HepG2 (cell line): ENCODE results near the gene EIF5A. TPM values are rescaled to one million over a fixed set of nuclear protein-coding genes. Genes with fewer than 3 reads are reported as not detected.

Experiments used
- ATAC-seq: fragments of 200-7000 bp; cut with Tn5 transposase; 3 replicates; pipeline ENCODE4 v1.9.1; 2020; ENCODE audit warnings: mild to moderate bottlenecking, moderate library complexity
- BruUV-seq: library from RNA; stranded (reverse); fragments of 400-500 nt; replicated peaks from 2 replicates; lab custom pipeline; 2021; lab: Mats Ljungman, UMichigan
- CTCF ChIA-PET: fragments of 300-600 bp; formaldehyde crosslinking; extraction: SDS; loops from one replicate; lab custom pipeline; 2021; ENCODE audit warnings: low total read pairs, inconsistent platforms, low intra/inter-chr PET ratio; lab: Yijun Ruan, JAX
- POLR2A ChIA-PET: fragments of 350-600 bp; sonication (Branson Sonifier 250); formaldehyde crosslinking; loops from one replicate; lab custom pipeline; 2020; ENCODE audit warnings: antibody characterized with exemption, inconsistent platforms; lab: Yijun Ruan, JAX
- DNase-seq: peaks from one replicate; pipeline ENCODE4 v3.0.0-alpha.2; 2015; ENCODE audit warnings: low spot score
- FAIRE-seq: peaks from 3 replicates; lab custom pipeline; 2011; peaks lifted over from hg19 to GRCh38; lab: Jason Lieb, UNC
- H2AFZ ChIP-seq: one replicate; pipeline ENCODE4 v1.6.1; 2011; ENCODE audit warnings: low read length, inconsistent platforms
- H3K27ac ChIP-seq: fragments of 300-600 bp; 3 replicates; pipeline ENCODE4 v1.8.0; 2011; ENCODE audit warnings: mixed run types, mild to moderate bottlenecking, mixed read lengths, low read length, inconsistent platforms; ENCODE audit not compliant: insufficient read depth; ENCODE audit errors: extremely low read length
- H3K27me3 ChIP-seq, 2 experiments: fragments of 200-600 bp in 1 of 2; 2 replicates in 1 of 2; 3 replicates in 1 of 2; pipeline versions ENCODE4 v1.6.0 to v1.8.0; 2011; ENCODE audit warnings: low read length in 2 of 2, mild to moderate bottlenecking in 2 of 2, moderate library complexity in 2 of 2, inconsistent platforms in 1 of 2; ENCODE audit not compliant: insufficient read depth in 2 of 2, control insufficient read depth in 1 of 2
- H3K36me3 ChIP-seq, 2 experiments: fragments of 200-600 bp in 1 of 2; replicated peaks in 1 of 2; 2 replicates in 1 of 2; 3 replicates in 1 of 2; pipeline versions ENCODE4 v1.5.1 to v1.8.0; 2011; ENCODE audit warnings: low read length in 2 of 2, inconsistent platforms in 1 of 2; ENCODE audit not compliant: insufficient read depth in 2 of 2, control insufficient read depth in 1 of 2
- H3K4me1 ChIP-seq: 2 replicates; pipeline ENCODE4 v1.5.1; 2012; ENCODE audit warnings: low read length, inconsistent platforms; ENCODE audit not compliant: insufficient read depth
- H3K4me2 ChIP-seq: 2 replicates; pipeline ENCODE4 v1.6.0; 2011; ENCODE audit warnings: low read depth, low read length, inconsistent platforms
- H3K4me3 ChIP-seq, 3 experiments: fragments of 200-600 bp in 1 of 3; sonication (generic), shearing (Covaris generic) in 1 of 3; replicated peaks in 1 of 3; 2 replicates each; pipeline ENCODE4 v1.5.1; 2011 to 2016; ENCODE audit warnings: low read length in 3 of 3, inconsistent platforms in 2 of 3, low read depth in 2 of 3, mild to moderate bottlenecking in 2 of 3, control low read depth in 1 of 3, mixed read lengths in 1 of 3; ENCODE audit not compliant: insufficient read depth in 1 of 3
- H3K79me2 ChIP-seq: one replicate; pipeline ENCODE4 v1.6.1; 2011; ENCODE audit warnings: low read length, inconsistent platforms; ENCODE audit not compliant: insufficient read depth
- H3K9ac ChIP-seq: 2 replicates; pipeline ENCODE4 v1.6.0; 2011; ENCODE audit warnings: mild to moderate bottlenecking, low read depth, low read length, inconsistent platforms; ENCODE audit not compliant: insufficient read depth
- H3K9me3 ChIP-seq: 2 replicates; pipeline ENCODE4 v1.5.1; 2012; ENCODE audit warnings: mild to moderate bottlenecking, low read length
- H4K20me1 ChIP-seq: 2 replicates; pipeline ENCODE4 v1.6.0; 2011; ENCODE audit warnings: inconsistent platforms, mild to moderate bottlenecking, low read length, moderate library complexity; ENCODE audit not compliant: insufficient read depth
- CREM ChIP-seq, 2 experiments: sonication (generic) in 1 of 2; formaldehyde crosslinking in 1 of 2; IDR thresholded peaks; 2 replicates each; pipeline versions ENCODE4 v1.4.0 to v1.6.1; 2016 to 2020; ENCODE audit warnings: antibody characterized with exemption in 1 of 2, mild to moderate bottlenecking in 1 of 2, missing genetic modification reagents in 1 of 2
- DPF2 ChIP-seq: sonication (generic); formaldehyde crosslinking; IDR thresholded peaks from 2 replicates; pipeline ENCODE4 v1.4.0; 2020; ENCODE audit warnings: mild to moderate bottlenecking, low read depth, missing genetic modification reagents, borderline replicate concordance
- FOXA3 ChIP-seq: IDR thresholded peaks from 2 replicates; pipeline ENCODE4 v1.6.1; 2016; ENCODE audit warnings: missing genetic modification reagents, missing compliant biosample characterization
- GLI4 ChIP-seq: sonication (generic); formaldehyde crosslinking; IDR thresholded peaks from 2 replicates; pipeline ENCODE4 v1.5.1; 2020; ENCODE audit warnings: missing genetic modification reagents, mild to moderate bottlenecking, moderate library complexity, borderline replicate concordance
- KAT7 ChIP-seq: IDR thresholded peaks from 2 replicates; pipeline ENCODE4 v1.6.1; 2018; ENCODE audit warnings: borderline replicate concordance, missing compliant biosample characterization
- MED1 ChIP-seq: sonication (generic); formaldehyde crosslinking; IDR thresholded peaks from 2 replicates; pipeline ENCODE4 v1.4.0; 2020; ENCODE audit warnings: missing genetic modification reagents
- NFKB2 ChIP-seq: sonication (generic); formaldehyde crosslinking; IDR thresholded peaks from 2 replicates; pipeline ENCODE4 v1.4.0; 2020; ENCODE audit warnings: missing genetic modification reagents, borderline replicate concordance
- NKX3-1 ChIP-seq: sonication (generic); formaldehyde crosslinking; IDR thresholded peaks from 2 replicates; pipeline ENCODE4 v1.5.0; 2020; ENCODE audit warnings: missing genetic modification reagents
- RFX1 ChIP-seq: fragments of 450-650 bp; IDR thresholded peaks from 2 replicates; pipeline ENCODE4 v1.6.1; 2017
- SRF ChIP-seq: IDR thresholded peaks from 2 replicates; pipeline ENCODE4 v1.6.1; 2011; ENCODE audit warnings: mild to moderate bottlenecking, low read depth, low read length, moderate library complexity
- U2AF1 ChIP-seq: fragments of 200-400 bp; formaldehyde crosslinking; optimal IDR thresholded peaks from 2 replicates; pipeline ENCODE3; 2017; ENCODE audit warnings: mild to moderate bottlenecking, low read depth, low read length
- ZNF326 ChIP-seq: sonication (generic); formaldehyde crosslinking; IDR thresholded peaks from 2 replicates; pipeline ENCODE4 v1.4.0; 2020; ENCODE audit warnings: missing genetic modification reagents, borderline replicate concordance
- ZNF329 ChIP-seq: sonication (generic); formaldehyde crosslinking; IDR thresholded peaks from 2 replicates; pipeline ENCODE4 v1.9.0; 2021; ENCODE audit warnings: low read depth, mild to moderate bottlenecking, missing genetic modification reagents
- ZNF615 ChIP-seq: sonication (generic); formaldehyde crosslinking; IDR thresholded peaks from 2 replicates; pipeline ENCODE4 v1.5.0; 2020; ENCODE audit warnings: mild to moderate bottlenecking, missing genetic modification reagents, borderline replicate concordance
- ZNF761 ChIP-seq: sonication (generic); formaldehyde crosslinking; conservative IDR thresholded peaks from 2 replicates; pipeline ENCODE4 v1.4.0; 2020; ENCODE audit warnings: mild to moderate bottlenecking, missing genetic modification reagents
- ZNF83 ChIP-seq: sonication (generic); formaldehyde crosslinking; IDR thresholded peaks from 2 replicates; pipeline ENCODE4 v1.4.0; 2020; ENCODE audit warnings: missing genetic modification reagents, mild to moderate bottlenecking, borderline replicate concordance
- WGBS: methylation state at CpG from one replicate; pipeline ENCODE4 v1.1.6; 2017; ENCODE audit warnings: low lambda C conversion rate; 5-methylcytosine and 5-hydroxymethylcytosine counted together
- in situ Hi-C: cut with HindIII; loops from 2 replicates; pipeline ENCODE4 v1.10.0; 2017; ENCODE audit warnings: low pct_unique_long_range_greater_than_20kb; ENCODE audit not compliant: extremely low pct_ligation_motif_present
- intact Hi-C: fragments of 100-400 bp; cut with micrococcal nuclease; formaldehyde crosslinking; loops from one replicate; pipeline ENCODE4 v1.10.0; 2022; ENCODE audit not compliant: unreplicated experiment
- polyA plus RNA-seq, 8 experiments: library from polyadenylated mRNA; depleted of rRNA in 3 of 8; stranded (reverse) in 7 of 8; unstranded in 1 of 8; fragments of >200 nt; fragmentation: Illumina TruSeq in 4 of 8; extraction: Trizol in 4 of 8; gene quantifications; 2 replicates each; pipeline versions ENCODE4 v1.2.1 to v1.2.3, GENCODE V29; 2011 to 2016; ENCODE audit warnings: low read depth in 4 of 8, missing spikeins in 1 of 8, mixed read lengths in 1 of 8; ENCODE audit not compliant: insufficient read depth in 1 of 8
- total RNA-seq, 5 experiments: library from RNA; depleted of rRNA; stranded (reverse); fragments of >200 nt; fragmentation: Illumina TruSeq; extraction: Trizol; gene quantifications; 2 replicates each; pipeline ENCODE4 v1.2.3, GENCODE V29; 2016; ENCODE audit warnings: low read depth in 1 of 5
- TF ChIP-seq, protein P1 (sequence below): sonication (generic); formaldehyde crosslinking; IDR thresholded peaks from 2 replicates; pipeline ENCODE4 v1.4.0; 2020; ENCODE audit warnings: missing genetic modification reagents
- TF ChIP-seq, protein P2 (sequence below): sonication (generic); formaldehyde crosslinking; IDR thresholded peaks from 2 replicates; pipeline ENCODE4 v1.4.0; 2020; ENCODE audit warnings: missing genetic modification reagents

EIF5A gene
- total and polyA plus RNA-seq, 2 of the 13 experiments (the other 11 are each of a cell fraction or from before 2014, with no cell fraction given) = 319 to 337 TPM

- Histone ChIP-seq H3K9me3 (no peaks in the 10 kb centered on the region), H3K4me1 (peaks cover 26% of the 10 kb centered on the region), H3K4me3 (peak overlapping the region; percentile 90 to 97 (median 91)), H3K27me3 (peaks cover 0 to 4% of the 10 kb centered on the region in 2 experiments; a peak in 2 of 5 replicates), H3K27ac (peak overlapping the region; percentile 63), H2AFZ (peak overlapping the region; percentile 68), H3K4me2 (peak overlapping the region; percentile 84), H4K20me1 (no peaks in the 10 kb centered on the region), H3K9ac (peak overlapping the region; percentile 83), H3K79me2 (peaks cover 12% of the 10 kb centered on the region), H3K36me3 (peaks cover 2 to 18% of the 10 kb centered on the region in 2 experiments; a peak in 3 of 5 replicates)
- ChIA-PET POLR2A (interaction anchor here (0.6 to 2.7 kb wide), 35 partner anchors 9 to 727 kb away, joined by 3 to 47 read pairs (median 4); partner anchors contain the start of genes ACADVL, ASGR1, ASGR2 and CHRNB1), CTCF (no interaction called here)
- no TSS peak for BruUV-seq
- WGBS = 0% methylated on average over 20 of the region's 43 CpGs
- ATAC-seq = peak; percentile 81
- FAIRE-seq = peak; percentile 98
- in situ Hi-C loops (no loop called here), intact Hi-C loops (loop anchor here (1.0 to 2.0 kb wide), 2 partner anchors 21 to 116 kb away; partner anchors contain the start of gene CHRNB1)
- peak; percentile 97 for DNase-seq
- TF ChIP-seq FOXA3 (CRISPR knock-in tag) (no peak), U2AF1 (no peak), GLI4 (CRISPR knock-in tag) (no peak), SRF (no peak), NKX3-1 (CRISPR knock-in tag) (no peak), ZNF326 (no peak), MED1 (peak; percentile 74), NFKB2 (CRISPR knock-in tag) (no peak; the same call in 1 of the 2 replicates), DPF2 (CRISPR knock-in tag) (no peak), KAT7 (no peak), RFX1 (peak; percentile 74; the same call in 1 of the 2 replicates), ZNF615 (CRISPR knock-in tag) (no peak), ZNF83 (CRISPR knock-in tag) (0 out of 2 replicates have a peak, but pooled peaks have one; percentile 67), ZNF761 (CRISPR knock-in tag) (no peak), ZNF329 (CRISPR knock-in tag) (no peak), CREM (IDR thresholded peaks at IDR 0.05) (peak; percentile 80), CREM (CRISPR knock-in tag; IDR thresholded peaks at IDR 0.05) (no peak)
- TF ChIP-seq, protein P1, sequence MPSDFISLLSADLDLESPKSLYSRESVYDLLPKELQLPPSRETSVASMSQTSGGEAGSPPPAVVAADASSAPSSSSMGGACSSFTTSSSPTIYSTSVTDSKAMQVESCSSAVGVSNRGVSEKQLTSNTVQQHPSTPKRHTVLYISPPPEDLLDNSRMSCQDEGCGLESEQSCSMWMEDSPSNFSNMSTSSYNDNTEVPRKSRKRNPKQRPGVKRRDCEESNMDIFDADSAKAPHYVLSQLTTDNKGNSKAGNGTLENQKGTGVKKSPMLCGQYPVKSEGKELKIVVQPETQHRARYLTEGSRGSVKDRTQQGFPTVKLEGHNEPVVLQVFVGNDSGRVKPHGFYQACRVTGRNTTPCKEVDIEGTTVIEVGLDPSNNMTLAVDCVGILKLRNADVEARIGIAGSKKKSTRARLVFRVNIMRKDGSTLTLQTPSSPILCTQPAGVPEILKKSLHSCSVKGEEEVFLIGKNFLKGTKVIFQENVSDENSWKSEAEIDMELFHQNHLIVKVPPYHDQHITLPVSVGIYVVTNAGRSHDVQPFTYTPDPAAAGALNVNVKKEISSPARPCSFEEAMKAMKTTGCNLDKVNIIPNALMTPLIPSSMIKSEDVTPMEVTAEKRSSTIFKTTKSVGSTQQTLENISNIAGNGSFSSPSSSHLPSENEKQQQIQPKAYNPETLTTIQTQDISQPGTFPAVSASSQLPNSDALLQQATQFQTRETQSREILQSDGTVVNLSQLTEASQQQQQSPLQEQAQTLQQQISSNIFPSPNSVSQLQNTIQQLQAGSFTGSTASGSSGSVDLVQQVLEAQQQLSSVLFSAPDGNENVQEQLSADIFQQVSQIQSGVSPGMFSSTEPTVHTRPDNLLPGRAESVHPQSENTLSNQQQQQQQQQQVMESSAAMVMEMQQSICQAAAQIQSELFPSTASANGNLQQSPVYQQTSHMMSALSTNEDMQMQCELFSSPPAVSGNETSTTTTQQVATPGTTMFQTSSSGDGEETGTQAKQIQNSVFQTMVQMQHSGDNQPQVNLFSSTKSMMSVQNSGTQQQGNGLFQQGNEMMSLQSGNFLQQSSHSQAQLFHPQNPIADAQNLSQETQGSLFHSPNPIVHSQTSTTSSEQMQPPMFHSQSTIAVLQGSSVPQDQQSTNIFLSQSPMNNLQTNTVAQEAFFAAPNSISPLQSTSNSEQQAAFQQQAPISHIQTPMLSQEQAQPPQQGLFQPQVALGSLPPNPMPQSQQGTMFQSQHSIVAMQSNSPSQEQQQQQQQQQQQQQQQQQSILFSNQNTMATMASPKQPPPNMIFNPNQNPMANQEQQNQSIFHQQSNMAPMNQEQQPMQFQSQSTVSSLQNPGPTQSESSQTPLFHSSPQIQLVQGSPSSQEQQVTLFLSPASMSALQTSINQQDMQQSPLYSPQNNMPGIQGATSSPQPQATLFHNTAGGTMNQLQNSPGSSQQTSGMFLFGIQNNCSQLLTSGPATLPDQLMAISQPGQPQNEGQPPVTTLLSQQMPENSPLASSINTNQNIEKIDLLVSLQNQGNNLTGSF (CRISPR knock-in tag) = no peak
- TF ChIP-seq, protein P2, sequence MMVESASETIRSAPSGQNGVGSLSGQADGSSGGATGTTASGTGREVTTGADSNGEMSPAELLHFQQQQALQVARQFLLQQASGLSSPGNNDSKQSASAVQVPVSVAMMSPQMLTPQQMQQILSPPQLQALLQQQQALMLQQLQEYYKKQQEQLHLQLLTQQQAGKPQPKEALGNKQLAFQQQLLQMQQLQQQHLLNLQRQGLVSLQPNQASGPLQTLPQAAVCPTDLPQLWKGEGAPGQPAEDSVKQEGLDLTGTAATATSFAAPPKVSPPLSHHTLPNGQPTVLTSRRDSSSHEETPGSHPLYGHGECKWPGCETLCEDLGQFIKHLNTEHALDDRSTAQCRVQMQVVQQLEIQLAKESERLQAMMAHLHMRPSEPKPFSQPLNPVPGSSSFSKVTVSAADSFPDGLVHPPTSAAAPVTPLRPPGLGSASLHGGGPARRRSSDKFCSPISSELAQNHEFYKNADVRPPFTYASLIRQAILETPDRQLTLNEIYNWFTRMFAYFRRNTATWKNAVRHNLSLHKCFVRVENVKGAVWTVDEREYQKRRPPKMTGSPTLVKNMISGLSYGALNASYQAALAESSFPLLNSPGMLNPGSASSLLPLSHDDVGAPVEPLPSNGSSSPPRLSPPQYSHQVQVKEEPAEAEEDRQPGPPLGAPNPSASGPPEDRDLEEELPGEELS = peak; percentile 63
These were observed 22.1 kb downstream of the EIF5A start for GRCh38 chr17:7329374-7329996.
